ENCODE measurements around the gene RNU6-7. TPM values are rescaled to one million over a fixed set of nuclear protein-coding genes. Genes with fewer than 3 reads are reported as not detected.

The RNU6-7 gene
- total and polyA plus RNA-seq, 2 donors (not counting 3 experiments of a cell fraction or from before 2014, with no cell fraction given) = not detected

DNA sequence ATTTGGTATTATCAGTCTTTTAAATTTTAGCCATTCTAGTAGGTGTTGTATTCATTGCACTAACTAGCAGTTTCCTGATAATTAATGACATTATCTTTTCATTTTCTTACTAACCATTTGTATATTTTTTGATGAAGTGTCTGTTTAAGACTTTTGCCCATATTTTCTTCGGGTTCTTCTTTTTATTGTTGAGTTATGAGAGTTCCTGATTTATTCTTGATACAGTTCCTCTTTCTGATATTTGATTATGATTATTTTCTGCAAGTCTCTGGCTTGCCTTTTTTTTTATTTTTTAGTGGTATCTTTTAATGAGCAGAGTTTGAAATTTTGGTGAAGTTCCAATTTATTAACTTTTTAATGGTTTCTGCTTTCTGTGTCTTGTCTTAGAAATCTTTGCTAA lies 6.2 kb upstream of the RNU6-7 start:
- FAIRE-seq (no peak), DNase-seq (ENCODE audit: low read depth, low spot score) (no peak)
- no peak overlapping the region for H2AFZ ChIP-seq (ENCODE audit: low read depth, low read length)
- no peaks in the 10 kb centered on the region for H3K36me3 ChIP-seq (ENCODE audit: control insufficient read depth in 2 of 2, extremely low read depth in 1 of 2, insufficient read depth in 2 of 2, low read length in 2 of 2)
- intact Hi-C loops (cut with micrococcal nuclease) = no loop called here
- dilution Hi-C loops (cut with MboI; ENCODE audit: extremely low pct_ligation_motif_present, low sequenced_read_pairs) = no loop called here
- H3K27ac ChIP-seq (ENCODE audit: insufficient read depth, low read depth, low read length) = no peak overlapping the region
- no peak overlapping the region for H3K4me3 ChIP-seq (replicated peaks in 1 of 3; ENCODE audit: insufficient read depth in 1 of 3, low read depth in 1 of 3, low read length in 3 of 3)
- no peak for TF ChIP-seq JUN (IDR thresholded peaks at IDR 0.05; ENCODE audit: borderline replicate concordance, insufficient read depth, insufficient read length, low read depth)
- no peaks in the 10 kb centered on the region for H3K79me2 ChIP-seq (ENCODE audit: control insufficient read depth, insufficient read depth, low read length)
- peaks cover 2% of the 10 kb centered on the region for H4K20me1 ChIP-seq (replicated peaks; ENCODE audit: control insufficient read depth, extremely low read depth, insufficient read depth, low read length)
- no peaks in the 10 kb centered on the region for H3K9me1 ChIP-seq (replicated peaks; ENCODE audit: control insufficient read depth, extremely low read depth, insufficient read depth, low read length)
- BruUV-seq (replicated peaks) = no TSS peak
- no peak overlapping the region for H3K4me2 ChIP-seq (ENCODE audit: insufficient read depth, low read length)
- POLR2A ChIA-PET = no interaction called here
- peaks cover 2 to 5% of the 10 kb centered on the region in 2 experiments for H3K27me3 ChIP-seq (ENCODE audit: control insufficient read depth in 2 of 2, insufficient read depth in 2 of 2, low read length in 2 of 2)
- CTCF ChIA-PET = no interaction called here
- H3K4me1 ChIP-seq (ENCODE audit: control insufficient read depth, extremely low read depth, insufficient read depth, low read length) = no peaks in the 10 kb centered on the region
- no peaks in the 10 kb centered on the region for H3K9me3 ChIP-seq (replicated peaks; ENCODE audit: control insufficient read depth, insufficient read depth, low read length)
- no peak overlapping the region for H3K9ac ChIP-seq (replicated peaks; ENCODE audit: extremely low read depth, insufficient read depth, low read length)

DNA sequence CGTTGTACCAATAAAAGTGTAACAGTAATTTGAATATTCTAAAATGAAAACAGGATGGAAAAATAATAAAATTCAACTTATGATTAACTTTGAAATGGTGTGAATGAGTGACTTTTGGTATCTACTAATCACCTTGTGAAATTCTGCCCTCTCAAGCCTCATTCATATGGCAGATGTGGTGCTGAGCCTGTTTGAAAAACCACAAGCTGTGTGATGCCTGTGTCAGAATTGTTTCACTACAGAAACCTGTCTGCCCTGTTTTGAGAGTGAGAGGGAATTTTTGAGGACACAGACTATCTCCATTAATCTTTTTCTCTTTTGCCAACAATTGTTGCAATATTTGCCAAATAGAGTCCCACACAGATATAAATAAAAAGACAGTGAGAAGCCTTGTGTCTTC lies 3.9 kb upstream of the RNU6-7 start:
- dilution Hi-C loops (cut with MboI; ENCODE audit: extremely low pct_ligation_motif_present, low sequenced_read_pairs) (no loop called here), intact Hi-C loops (cut with micrococcal nuclease) (no loop called here)
- Histone ChIP-seq H4K20me1 (replicated peaks; ENCODE audit: control insufficient read depth, extremely low read depth, insufficient read depth, low read length) (no peaks in the 10 kb centered on the region), H3K9ac (replicated peaks; ENCODE audit: extremely low read depth, insufficient read depth, low read length) (no peak overlapping the region), H3K27me3 (ENCODE audit: control insufficient read depth in 2 of 2, insufficient read depth in 2 of 2, low read length in 2 of 2) (peaks cover 0 to 5% of the 10 kb centered on the region in 2 experiments), H3K36me3 (ENCODE audit: control insufficient read depth in 2 of 2, extremely low read depth in 1 of 2, insufficient read depth in 2 of 2, low read length in 2 of 2) (no peaks in the 10 kb centered on the region), H3K9me1 (replicated peaks; ENCODE audit: control insufficient read depth, extremely low read depth, insufficient read depth, low read length) (no peaks in the 10 kb centered on the region), H3K27ac (ENCODE audit: insufficient read depth, low read depth, low read length) (no peak overlapping the region), H3K4me1 (ENCODE audit: control insufficient read depth, extremely low read depth, insufficient read depth, low read length) (peaks cover 12% of the 10 kb centered on the region), H3K4me2 (ENCODE audit: insufficient read depth, low read length) (no peak overlapping the region), H2AFZ (ENCODE audit: low read depth, low read length) (no peak overlapping the region), H3K79me2 (ENCODE audit: control insufficient read depth, insufficient read depth, low read length) (no peaks in the 10 kb centered on the region), H3K9me3 (replicated peaks; ENCODE audit: control insufficient read depth, insufficient read depth, low read length) (no peaks in the 10 kb centered on the region), H3K4me3 (replicated peaks in 1 of 3; ENCODE audit: insufficient read depth in 1 of 3, low read depth in 1 of 3, low read length in 3 of 3) (no peak overlapping the region)
- ChIA-PET CTCF (no interaction called here), POLR2A (no interaction called here)
- FAIRE-seq (no peak), DNase-seq (ENCODE audit: low read depth, low spot score) (no peak)
- no TSS peak for BruUV-seq (replicated peaks)
- TF ChIP-seq GATA2 (IDR thresholded peaks at IDR 0.05; ENCODE audit: insufficient read depth, insufficient read length, low read depth, low read length) (no peak), POLR2A (IDR thresholded peaks at IDR 0.05; ENCODE audit: low read depth, low read length) (no peak), EZH2 (IDR thresholded peaks at IDR 0.05; ENCODE audit: borderline replicate concordance, low read depth, low read length, severe bottlenecking) (no peak), MYC (IDR thresholded peaks at IDR 0.05; ENCODE audit: low read depth, low read length) (no peak), JUN (IDR thresholded peaks at IDR 0.05; ENCODE audit: borderline replicate concordance, insufficient read depth, insufficient read length, low read depth) (no peak)
- TF ChIP-seq, protein P1, sequence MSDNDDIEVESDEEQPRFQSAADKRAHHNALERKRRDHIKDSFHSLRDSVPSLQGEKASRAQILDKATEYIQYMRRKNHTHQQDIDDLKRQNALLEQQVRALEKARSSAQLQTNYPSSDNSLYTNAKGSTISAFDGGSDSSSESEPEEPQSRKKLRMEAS (IDR thresholded peaks at IDR 0.05; ENCODE audit: insufficient read depth, insufficient read length) = no peak

Data from endothelial cell of umbilical vein (primary cell).